Skeletal muscle tissue (tissue), 4 donors: ENCODE data around the gene CCDC85C. TPM values are rescaled to one million over a fixed set of nuclear protein-coding genes. Genes with fewer than 3 reads are reported as not detected.

Experiments
- H3K27ac ChIP-seq: one replicate; pipeline ENCODE4 v1.7.0; 2013; ENCODE audit warnings: mild to moderate bottlenecking, low read depth, low read length, inconsistent platforms
- H3K27me3 ChIP-seq, 3 donors: one replicate each; pipeline ENCODE4 v1.7.0; 2013; ENCODE audit warnings: low read length in 3 of 3; ENCODE audit not compliant: control insufficient read depth in 3 of 3, insufficient read depth in 3 of 3
- H3K36me3 ChIP-seq, 3 donors: one replicate each; pipeline ENCODE4 v1.7.0; 2013; ENCODE audit warnings: low read length in 3 of 3; ENCODE audit not compliant: control insufficient read depth in 3 of 3, insufficient read depth in 3 of 3
- H3K4me1 ChIP-seq, 3 donors: one replicate each; pipeline ENCODE4 v1.7.0; 2013; ENCODE audit warnings: low read length in 3 of 3, mild to moderate bottlenecking in 3 of 3; ENCODE audit not compliant: control insufficient read depth in 3 of 3, insufficient read depth in 3 of 3
- H3K4me3 ChIP-seq, 3 donors: one replicate each; pipeline ENCODE4 v1.7.0; 2013; ENCODE audit warnings: low read length in 3 of 3
- H3K9ac ChIP-seq, 3 donors: one replicate each; pipeline ENCODE4 v1.7.0; 2013; ENCODE audit warnings: low read length in 3 of 3, mild to moderate bottlenecking in 3 of 3, moderate library complexity in 2 of 3, low read depth in 1 of 3
- H3K9me3 ChIP-seq, 3 donors: one replicate each; pipeline ENCODE4 v1.7.0; 2013; ENCODE audit warnings: low read length in 3 of 3; ENCODE audit not compliant: control insufficient read depth in 3 of 3
- total RNA-seq: library from RNA; depleted of rRNA; stranded (reverse); fragments of >200 nt; gene quantifications from one replicate; pipeline ENCODE4 v1.2.3, GENCODE V29; 2014
- donor health status: Osteomylitis.

The CCDC85C gene
- total RNA-seq, 1 donor from 2014 or later = 1.6 TPM

DNA sequence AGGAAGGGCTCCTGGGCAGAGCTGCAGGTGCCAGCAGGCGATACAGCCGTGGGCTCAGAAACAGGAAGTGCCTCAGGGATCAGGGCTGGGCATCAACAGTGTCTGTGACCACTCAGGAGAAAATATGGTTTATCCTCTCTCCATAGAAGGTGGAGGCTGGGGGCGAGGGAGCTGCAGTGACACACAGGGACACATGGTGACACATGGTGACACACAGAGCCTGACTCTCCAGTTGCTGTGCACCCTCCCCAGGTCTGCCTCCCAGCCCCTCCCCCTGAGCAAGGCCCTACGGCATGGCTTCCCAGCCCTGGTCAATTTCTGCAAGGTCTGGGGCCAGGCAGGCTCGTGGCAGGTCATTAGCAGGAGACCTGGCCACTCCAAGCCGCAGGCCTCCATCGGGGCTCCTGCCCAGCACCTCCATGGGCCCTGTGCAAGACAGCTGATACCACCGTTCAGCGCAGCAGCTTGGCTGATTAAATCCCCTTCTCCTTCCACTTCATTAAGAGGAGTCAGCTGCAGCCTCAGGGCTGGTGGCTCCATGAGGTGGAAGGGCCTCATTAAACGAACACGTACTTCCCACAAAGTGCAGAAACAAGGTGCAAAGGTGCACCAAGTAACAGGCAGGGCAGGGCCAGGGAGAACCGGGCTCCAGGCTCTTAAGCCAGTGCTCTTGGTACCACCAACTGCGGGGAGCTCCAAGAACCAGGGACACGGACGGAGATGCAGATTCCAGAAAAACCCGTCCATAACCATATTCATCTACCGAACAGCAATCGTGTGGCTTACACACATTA is 62.1 kb downstream of the CCDC85C start:
- H3K27ac ChIP-seq = no peak overlapping the region
- peaks cover 0 to 29% (median 13%) of the 10 kb centered on the region in 3 donors for H3K4me1 ChIP-seq
- no peaks in the 10 kb centered on the region for H3K9me3 ChIP-seq
- no peak overlapping the region for H3K9ac ChIP-seq
- H3K36me3 ChIP-seq = no peaks in the 10 kb centered on the region
- peaks cover 0 to 3% (median 0%) of the 10 kb centered on the region in 3 donors for H3K27me3 ChIP-seq
- H3K4me3 ChIP-seq = no peak overlapping the region

DNA sequence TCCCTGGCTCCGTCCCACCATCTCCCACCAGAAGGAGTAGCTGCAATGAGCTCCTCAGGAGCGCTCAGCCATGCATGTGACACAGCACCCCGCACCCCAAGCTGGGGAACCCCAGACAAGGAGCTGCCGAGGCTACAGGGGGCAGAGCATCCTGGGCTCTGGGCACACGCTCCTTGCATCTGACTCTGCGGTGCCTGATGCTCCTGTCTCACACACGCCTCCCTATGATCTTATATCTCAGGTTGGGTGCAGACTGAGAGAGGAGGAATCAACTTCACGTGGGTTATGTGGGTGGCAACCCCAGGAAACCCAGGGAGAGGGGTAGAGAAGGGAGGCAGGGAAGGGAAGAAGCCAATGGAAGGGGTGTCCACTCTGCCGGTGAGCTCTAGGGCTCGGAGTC is 62.8 kb downstream of the CCDC85C start:
- Histone ChIP-seq H3K36me3 (no peaks in the 10 kb centered on the region), H3K27ac (no peak overlapping the region), H3K9me3 (no peaks in the 10 kb centered on the region), H3K27me3 (peaks cover 0 to 3% (median 0%) of the 10 kb centered on the region in 3 donors), H3K9ac (no peak overlapping the region), H3K4me3 (no peak overlapping the region), H3K4me1 (peaks cover 0 to 29% (median 13%) of the 10 kb centered on the region in 3 donors)

DNA sequence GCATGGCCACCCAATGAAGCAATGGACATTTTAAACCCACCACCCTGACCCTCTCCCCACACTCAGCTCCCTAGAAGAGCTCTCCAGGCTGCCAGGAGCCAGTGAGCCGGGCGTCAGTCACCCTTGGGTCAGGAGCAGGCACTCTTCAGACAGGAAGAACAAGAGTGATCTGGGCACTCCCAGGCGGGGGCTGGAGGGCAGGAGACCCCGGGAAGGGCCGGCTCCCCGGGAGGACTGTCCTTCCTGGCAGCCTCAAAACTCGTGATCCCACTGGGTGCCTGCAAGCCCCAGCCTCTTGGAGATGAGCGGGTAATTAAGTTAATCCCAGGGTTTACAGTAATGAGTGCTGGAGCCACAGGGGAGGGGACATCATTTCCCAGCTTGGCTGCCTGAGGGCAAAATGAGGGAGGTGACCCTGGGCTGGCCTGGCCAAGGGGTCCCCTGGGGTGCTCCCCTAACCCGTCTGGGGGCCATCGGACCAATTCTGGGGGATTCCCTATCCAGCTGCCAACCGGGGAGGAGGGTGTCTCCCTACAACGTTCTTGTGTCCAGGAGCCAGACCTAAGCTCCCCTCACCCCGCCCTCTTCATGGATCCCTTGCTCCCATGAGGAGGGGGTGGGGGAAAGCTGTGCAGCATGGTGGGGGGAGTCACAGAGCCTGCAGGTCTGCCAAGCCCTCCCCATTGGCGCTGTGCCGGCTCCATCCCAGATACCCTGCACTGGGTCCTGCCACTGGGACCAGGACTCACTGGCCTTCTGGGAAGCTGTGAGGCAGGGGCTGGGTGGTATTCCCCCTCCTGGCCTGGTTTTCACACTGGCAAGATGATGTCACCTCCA is 63.6 kb downstream of the CCDC85C start:
- no peak overlapping the region for H3K4me3 ChIP-seq
- no peak overlapping the region for H3K9ac ChIP-seq
- H3K27ac ChIP-seq = peak overlapping the region; percentile 19
- no peaks in the 10 kb centered on the region for H3K36me3 ChIP-seq
- peaks cover 0 to 3% (median 0%) of the 10 kb centered on the region in 3 donors for H3K27me3 ChIP-seq
- no peaks in the 10 kb centered on the region for H3K9me3 ChIP-seq
- H3K4me1 ChIP-seq = peaks cover 0 to 29% (median 13%) of the 10 kb centered on the region in 3 donors

DNA sequence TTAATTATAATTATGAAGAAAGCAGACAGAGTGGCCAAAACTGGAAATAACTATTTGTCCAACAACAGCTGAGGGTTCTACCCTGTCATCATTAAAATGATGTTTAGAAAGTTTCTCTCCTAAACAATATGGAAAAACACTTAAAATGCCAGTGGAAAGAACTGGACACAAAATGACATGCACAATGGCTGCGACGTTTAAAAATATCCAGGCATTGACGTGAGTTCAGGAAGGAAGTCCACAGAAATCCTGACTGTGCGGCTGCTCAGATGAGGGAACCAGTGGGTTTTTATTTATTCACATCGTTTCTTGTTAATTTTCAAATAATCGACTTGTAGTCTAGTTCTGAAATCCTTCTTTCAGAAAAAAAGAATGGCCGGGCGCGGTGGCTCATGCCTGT is 64.5 kb downstream of the CCDC85C start:
- H3K4me3 ChIP-seq = no peak overlapping the region
- peaks cover 0 to 3% (median 0%) of the 10 kb centered on the region in 3 donors for H3K27me3 ChIP-seq
- H3K27ac ChIP-seq = peak overlapping the region; percentile 19

DNA sequence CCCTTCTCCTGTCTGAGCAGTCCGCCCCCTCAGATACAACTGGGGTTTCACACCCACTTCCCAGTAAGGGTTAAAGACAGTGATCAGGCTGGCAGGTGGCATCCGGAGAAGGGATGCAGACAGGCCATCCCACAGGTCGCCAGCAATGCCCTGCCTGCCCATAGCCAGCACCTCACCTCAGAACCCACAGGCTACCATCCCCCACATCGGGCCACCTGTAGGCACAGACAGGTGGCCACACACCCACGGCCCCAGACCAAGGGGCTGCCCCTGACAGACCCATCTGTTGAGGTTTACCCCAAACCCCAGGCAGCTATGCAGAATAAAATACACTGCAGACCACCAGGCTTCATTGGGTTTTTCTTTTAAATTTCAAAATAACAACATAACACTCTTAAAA is 65.3 kb downstream of the CCDC85C start:
- H3K4me1 ChIP-seq = peaks cover 0 to 29% (median 13%) of the 10 kb centered on the region in 3 donors
- H3K36me3 ChIP-seq = no peaks in the 10 kb centered on the region
- no peak overlapping the region for H3K27ac ChIP-seq
- peaks cover 0 to 3% (median 0%) of the 10 kb centered on the region in 3 donors for H3K27me3 ChIP-seq
- H3K9me3 ChIP-seq = no peaks in the 10 kb centered on the region
- H3K4me3 ChIP-seq = no peak overlapping the region
- no peak overlapping the region for H3K9ac ChIP-seq

More for the DNA sequence above, 64.5 kb downstream of the CCDC85C start:
- no peaks in the 10 kb centered on the region for H3K9me3 ChIP-seq
- no peak overlapping the region for H3K9ac ChIP-seq
- H3K4me1 ChIP-seq = peaks cover 0 to 29% (median 13%) of the 10 kb centered on the region in 3 donors
- H3K36me3 ChIP-seq = no peaks in the 10 kb centered on the region

DNA sequence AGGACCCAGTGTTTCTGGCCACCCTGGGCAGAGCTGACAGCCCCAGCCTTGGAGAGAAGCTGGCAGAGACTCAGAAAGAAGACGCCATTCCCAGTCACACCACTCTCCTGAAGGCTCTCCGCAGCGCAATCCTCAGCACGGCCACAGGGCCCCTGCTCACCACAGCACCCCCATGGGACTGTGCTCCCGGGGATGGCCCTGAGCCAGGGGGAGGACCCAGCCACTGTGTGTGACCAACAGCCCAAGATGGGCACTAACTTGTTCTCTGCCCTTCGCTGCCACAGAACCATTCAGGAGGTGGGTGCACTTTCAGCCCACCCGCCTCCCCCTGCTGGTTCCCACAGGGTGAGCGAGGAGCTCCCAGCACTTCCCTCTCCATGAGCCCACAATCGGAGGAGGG is 65.7 kb downstream of the CCDC85C start:
- no peaks in the 10 kb centered on the region for H3K36me3 ChIP-seq
- H3K9ac ChIP-seq = no peak overlapping the region
- peaks cover 0 to 29% (median 13%) of the 10 kb centered on the region in 3 donors for H3K4me1 ChIP-seq
- peaks cover 0 to 3% (median 0%) of the 10 kb centered on the region in 3 donors for H3K27me3 ChIP-seq
- H3K27ac ChIP-seq = no peak overlapping the region
- H3K9me3 ChIP-seq = no peaks in the 10 kb centered on the region
- H3K4me3 ChIP-seq = no peak overlapping the region

DNA sequence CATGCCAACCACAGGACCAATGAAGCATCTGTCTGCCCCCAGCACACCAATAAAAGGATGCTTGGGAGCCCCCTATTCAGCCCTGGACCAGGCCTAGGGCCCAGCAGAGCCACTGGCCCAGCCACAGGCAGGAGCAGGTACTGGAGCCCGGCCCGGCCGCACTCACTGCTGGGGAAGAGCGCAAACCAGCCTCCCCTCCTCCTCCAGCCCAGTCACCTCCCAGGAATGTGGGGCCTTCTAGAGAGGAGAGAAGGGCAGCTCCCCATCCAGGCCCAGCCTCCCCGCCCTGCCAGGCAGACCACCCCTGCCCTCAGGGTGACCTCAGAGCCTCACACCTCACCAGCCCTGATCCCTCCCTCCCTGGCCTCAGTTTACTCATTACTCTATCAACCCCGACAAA is 66.6 kb downstream of the CCDC85C start:
- Histone ChIP-seq H3K27me3 (peaks cover 0 to 3% (median 0%) of the 10 kb centered on the region in 3 donors), H3K27ac (no peak overlapping the region), H3K9me3 (no peaks in the 10 kb centered on the region), H3K9ac (no peak overlapping the region), H3K36me3 (no peaks in the 10 kb centered on the region), H3K4me3 (no peak overlapping the region), H3K4me1 (peaks cover 0 to 29% (median 13%) of the 10 kb centered on the region in 3 donors)

DNA sequence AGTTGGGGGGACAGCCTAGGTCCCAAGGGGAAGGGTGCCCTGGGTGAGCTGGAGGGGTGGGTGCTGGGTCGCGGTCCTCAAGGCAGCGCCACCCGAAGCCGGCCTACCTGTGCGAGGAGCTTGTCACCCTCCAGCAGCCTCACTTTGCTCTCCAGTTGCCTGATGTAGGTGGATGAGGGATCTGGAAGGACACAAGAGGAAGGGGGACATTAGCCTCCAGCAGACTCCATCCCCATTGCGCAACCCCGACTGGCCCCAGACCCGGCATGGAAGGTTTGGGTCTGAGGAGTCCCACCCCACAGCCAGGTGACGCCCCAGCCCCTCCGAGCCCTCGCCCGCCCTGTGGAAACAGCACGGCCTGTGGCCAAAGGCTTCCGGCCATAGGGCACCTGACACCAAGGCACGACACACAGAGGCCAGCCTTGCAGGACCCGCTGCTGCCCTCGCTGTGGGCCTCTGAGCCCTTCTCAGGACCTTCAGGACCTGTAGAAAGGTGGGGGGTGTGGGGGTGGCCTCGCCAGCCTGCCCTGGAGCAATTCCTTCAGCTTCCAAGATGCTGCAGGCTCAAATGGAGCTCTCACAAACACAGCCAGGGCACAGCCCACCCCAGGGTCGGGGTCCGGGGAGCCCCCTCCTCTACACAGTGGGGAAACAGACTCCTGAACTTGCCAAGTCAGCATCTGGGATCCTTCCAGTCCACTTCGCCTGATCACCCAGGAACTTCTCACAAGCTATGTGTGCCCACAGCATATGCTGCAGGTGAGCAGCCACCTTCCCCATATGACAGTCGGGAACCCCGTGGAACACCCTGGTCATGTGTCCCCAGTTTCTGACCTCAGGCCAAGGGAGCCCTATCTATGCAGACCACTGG is 67.9 kb downstream of the CCDC85C start:
- Histone ChIP-seq H3K4me3 (no peak overlapping the region), H3K9ac (no peak overlapping the region), H3K27ac (no peak overlapping the region), H3K27me3 (no peaks in the 10 kb centered on the region), H3K9me3 (no peaks in the 10 kb centered on the region), H3K4me1 (peaks cover 0 to 20% (median 7%) of the 10 kb centered on the region in 3 donors), H3K36me3 (no peaks in the 10 kb centered on the region)

DNA sequence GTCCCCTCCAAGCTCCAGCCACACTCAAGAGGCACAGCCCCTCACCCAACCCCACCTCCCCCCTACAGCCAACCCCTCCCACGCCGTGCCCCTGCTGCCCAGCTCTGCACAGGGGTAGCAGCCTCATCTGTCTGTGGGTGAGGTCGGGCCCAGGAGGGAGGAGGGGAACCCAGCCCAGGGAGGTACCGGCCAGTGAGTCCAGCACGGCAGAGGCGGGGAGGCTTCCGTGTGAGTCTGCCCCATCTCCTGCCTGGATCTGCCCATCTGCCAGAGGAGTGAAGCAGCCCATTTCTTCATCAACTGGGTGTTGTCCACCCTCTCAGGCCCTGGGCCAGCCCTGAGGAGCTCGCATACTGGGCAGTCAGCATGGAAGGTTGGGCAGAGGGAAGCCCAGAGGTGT is 68.6 kb downstream of the CCDC85C start:
- H3K9me3 ChIP-seq = no peaks in the 10 kb centered on the region
- no peak overlapping the region for H3K27ac ChIP-seq
- peaks cover 0 to 13% (median 6%) of the 10 kb centered on the region in 3 donors for H3K4me1 ChIP-seq
- H3K9ac ChIP-seq = no peak overlapping the region
- no peak overlapping the region for H3K4me3 ChIP-seq
- no peaks in the 10 kb centered on the region for H3K27me3 ChIP-seq
- H3K36me3 ChIP-seq = no peaks in the 10 kb centered on the region
